CD4-positive, alpha-beta T cell treated with Interleukin-17A for 1 hour (primary cell): ENCODE results near the gene CREB5.
A peak's percentile ranks its signal among the peaks of the same experiment; 100 is the strongest.

Experiments used
- DNase-seq: peaks from one replicate; pipeline ENCODE4 v3.0.0-alpha.2; 2020

CREB5 gene

DNA sequence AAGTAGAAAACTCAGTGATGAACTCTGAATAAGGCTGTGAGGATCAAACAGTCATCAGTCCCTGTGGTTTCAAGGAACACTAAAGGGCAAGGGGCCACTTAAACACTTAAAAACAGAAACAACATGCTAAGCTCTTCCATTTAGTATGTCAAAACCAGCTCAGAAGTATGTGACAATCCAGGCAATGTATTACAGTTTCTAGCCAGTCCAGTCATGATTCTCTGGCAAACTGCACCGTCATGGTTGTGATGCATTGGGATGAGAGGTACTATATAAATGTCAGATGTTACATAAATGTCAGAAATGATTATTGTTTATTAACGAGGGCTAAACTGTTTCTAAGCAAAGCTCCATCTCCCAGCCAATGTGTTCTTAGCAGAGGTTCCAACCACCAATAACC is 4.7 kb upstream of the CREB5 start:
- no peak for DNase-seq

GRCh38 chr7:28408105-28408959 is 4.0 kb upstream of the CREB5 start:
- DNase-seq, result no peak

DNA sequence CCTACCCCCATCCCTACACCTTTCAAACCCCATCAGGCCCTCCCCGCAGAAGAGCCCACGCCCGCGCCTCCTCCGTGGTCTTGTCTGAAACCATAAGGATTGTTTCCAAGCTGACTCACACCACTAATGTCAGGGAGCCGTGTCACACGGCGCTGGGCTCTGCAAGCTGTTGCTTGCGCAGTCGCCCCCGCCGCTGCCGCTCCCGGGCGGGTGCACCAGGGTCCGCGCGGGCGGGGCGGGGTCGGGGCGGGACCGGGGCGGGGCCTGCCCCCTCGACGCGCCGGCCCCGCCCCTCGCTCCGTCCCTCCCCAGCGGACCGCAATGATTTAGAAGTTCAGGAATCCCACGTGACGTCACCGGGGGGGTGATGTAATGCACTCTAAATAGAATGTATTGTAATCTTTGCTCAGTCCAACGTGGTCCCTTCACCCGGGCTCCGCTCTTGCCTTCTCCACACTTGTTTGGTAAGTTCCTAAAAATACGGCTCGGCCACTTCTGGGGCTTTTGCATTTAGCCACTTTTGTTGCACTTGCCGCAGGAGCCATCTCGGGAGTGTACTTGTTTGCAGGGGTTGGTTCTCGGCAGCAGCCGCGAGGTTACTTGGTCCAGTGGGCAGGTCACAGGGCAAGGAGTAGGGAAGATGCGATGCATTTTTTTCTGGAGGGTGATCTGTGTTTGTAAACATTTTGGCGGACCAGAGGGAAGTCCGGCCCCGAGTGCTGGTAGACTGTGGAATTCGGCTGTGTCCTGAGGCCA is 3.2 kb upstream of the CREB5 start:
- DNase-seq, result peak; percentile 52

GRCh38 chr7:28409716-28410627 is 2.3 kb upstream of the CREB5 start:
- DNase-seq, result no peak

- no peak for DNase-seq
Observed at GRCh38 chr7:28410628-28411531, 1.4 kb upstream of the CREB5 start.

DNA sequence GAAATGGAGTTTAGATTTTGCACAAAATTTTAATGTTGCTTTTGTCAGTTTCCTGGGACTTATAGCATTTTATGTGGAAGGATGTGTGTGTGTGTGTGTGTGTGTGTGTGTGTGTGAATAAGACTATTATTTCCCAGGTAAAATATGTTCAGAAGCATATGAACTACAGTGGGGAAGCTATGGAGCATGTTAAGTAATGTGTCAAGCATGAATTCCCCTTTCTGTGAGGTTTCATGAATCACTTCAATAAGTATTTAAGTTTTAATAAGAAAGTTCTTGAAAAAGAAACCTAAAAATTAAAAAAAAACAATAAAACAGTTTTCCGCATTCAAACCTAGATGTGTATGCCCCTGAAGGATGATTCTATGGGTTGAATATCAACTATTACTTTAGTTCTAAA is 693 bp downstream of the CREB5 start:
- DNase-seq, result no peak

DNA sequence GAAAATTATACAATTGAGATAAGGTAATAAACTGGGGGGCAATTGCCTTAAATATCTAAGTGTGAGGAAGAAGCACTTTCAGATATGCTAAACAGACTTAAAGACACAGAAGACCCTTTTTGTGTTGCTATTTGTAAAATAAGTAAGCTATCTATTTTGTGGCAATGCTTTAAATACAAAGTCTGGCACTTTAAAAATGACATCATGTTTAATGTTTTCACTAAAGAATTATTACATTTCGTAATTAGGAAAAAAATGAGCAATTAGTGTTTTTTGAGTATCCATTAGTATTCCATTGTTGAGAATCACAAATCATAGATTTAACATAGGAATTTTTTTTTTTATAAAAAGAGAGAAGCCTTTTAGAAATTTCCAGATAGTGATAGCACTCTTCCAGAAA is 2.1 kb downstream of the CREB5 start:
- DNase-seq, result no peak

DNA sequence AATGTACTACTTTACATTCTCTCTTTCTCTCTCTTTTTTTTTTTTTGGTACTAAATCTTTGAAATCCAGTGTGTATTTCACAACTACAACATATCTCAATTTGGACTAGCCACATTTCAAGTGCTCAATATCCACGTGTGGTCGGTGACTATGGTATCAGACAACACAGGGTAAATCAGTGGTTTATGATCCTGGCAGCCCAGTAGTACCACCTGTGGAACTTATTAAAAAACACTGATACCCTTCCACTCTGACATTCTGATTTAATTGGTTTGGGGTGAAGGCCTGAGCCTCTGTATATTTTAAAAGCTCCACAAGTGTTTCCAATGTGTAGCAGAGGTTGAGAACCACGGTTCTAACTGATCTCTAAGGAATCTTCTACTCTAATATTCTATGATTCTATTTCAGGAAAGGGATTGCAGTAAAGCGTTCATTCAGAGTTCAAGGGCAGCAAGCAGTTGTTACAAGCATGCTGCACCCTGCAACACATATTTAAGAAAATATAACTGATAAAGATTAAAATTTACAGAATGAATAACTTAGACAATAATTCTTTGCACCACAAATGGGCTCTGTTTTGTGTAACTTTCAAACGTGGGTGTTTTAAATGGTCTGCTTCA is 5.1 kb downstream of the CREB5 start:
- no peak for DNase-seq

- DNase-seq, result no peak
Observed at GRCh38 chr7:28418311-28418710, 6.0 kb downstream of the CREB5 start.

GRCh38 chr7:28418966-28419365 is 6.6 kb downstream of the CREB5 start:
- DNase-seq, result no peak

GRCh38 chr7:28419716-28420115 is 7.4 kb downstream of the CREB5 start:
- DNase-seq, result no peak

GRCh38 chr7:28423112-28423511 is 10.8 kb downstream of the CREB5 start:
- DNase-seq, result no peak

DNA sequence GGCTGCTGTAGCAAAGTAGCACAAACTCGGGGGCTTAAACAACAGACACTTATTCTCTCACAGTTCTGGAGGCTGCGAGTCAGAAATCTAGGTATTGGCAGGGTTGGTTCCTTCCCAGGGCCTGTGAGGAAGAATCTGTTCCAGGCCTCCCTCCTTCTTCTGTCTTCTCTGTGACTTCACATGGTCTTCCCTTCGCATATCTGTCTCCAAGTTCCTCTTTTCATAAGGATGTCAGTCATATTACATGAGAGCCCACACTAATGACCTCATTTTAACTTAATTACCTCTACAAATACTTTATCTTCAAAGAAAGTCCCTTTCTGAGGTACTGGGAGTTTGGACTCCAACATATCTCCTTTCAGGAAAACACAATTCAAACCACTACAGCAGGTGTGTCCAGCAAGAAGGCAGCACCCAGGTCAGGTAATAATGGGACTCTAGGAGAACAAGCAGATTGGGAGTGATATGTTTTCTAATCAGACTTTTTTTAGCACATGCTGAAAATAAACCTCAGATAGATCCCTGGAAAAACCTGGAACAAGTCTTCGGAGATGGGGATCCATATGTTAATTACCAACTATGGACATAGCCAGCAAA is 11.7 kb downstream of the CREB5 start:
- no peak for DNase-seq

- DNase-seq, result no peak
Observed at GRCh38 chr7:28425496-28425895, 13.2 kb downstream of the CREB5 start.

- DNase-seq, result no peak
Observed at GRCh38 chr7:28427236-28427635, 14.9 kb downstream of the CREB5 start.

GRCh38 chr7:28430616-28431015 is 18.3 kb downstream of the CREB5 start:
- no peak for DNase-seq

DNA sequence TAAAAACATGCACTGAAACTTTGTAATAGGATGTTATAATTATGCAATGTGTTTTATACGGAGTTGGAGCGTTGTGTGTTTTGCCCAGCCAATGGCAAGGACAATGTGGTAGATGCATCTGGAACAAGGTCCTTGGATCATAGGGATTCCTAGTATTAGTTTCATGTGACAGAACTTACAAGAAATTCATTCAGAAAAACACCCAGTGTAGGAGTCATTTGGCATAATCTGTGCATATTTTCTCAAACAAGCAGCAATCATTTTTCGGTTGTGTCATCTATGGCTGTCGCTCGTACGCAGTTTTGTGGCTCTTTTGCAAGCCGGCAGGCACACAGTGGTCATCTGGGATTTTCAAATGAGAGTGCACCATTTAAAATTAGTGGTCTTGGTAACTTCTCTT is 19.8 kb downstream of the CREB5 start:
- no peak for DNase-seq

GRCh38 chr7:28433039-28433438 is 20.7 kb downstream of the CREB5 start:
- DNase-seq, result no peak

GRCh38 chr7:28433699-28434219 is 21.4 kb downstream of the CREB5 start:
- no peak for DNase-seq

GRCh38 chr7:28434510-28434909 is 22.2 kb downstream of the CREB5 start:
- no peak for DNase-seq

DNA sequence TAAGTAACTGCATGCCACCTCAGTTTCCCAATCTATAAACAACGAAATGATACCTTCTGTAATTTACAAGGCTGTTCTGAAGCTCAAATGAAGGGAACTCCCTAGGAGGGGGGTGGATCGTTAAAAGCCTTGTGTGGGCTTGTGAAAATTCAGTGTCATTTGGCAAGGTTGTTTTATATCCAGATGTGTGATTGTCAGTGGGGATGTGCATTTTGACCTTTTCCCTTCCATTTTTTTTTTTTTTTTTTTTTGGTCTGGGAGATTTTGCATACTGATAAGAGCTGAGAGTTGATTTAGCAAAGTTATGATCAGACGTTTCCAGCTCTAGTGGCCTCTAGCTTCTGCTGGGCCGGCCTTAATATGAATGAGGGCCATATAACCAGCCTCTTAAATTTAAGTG is 22.8 kb downstream of the CREB5 start:
- no peak for DNase-seq
